KMS-11 (cell line): ENCODE measurements around the gene CHPT1.

Source experiments
- H2AFZ ChIP-seq: fragments of 200-600 bp; sonication (generic); 2 replicates; pipeline ENCODE4 v1.6.1; 2016; ENCODE audit warnings: antibody characterized with exemption, mixed run types, low read depth
- H3K27ac ChIP-seq: fragments of 200-600 bp; sonication (generic); 2 replicates; pipeline ENCODE4 v1.6.1; 2016; ENCODE audit warnings: mild to moderate bottlenecking, mixed run types
- H3K27me3 ChIP-seq: fragments of 200-600 bp; sonication (generic); 2 replicates; pipeline ENCODE4 v1.6.1; 2017; ENCODE audit warnings: mild to moderate bottlenecking, low read depth, mixed run types, moderate library complexity; ENCODE audit not compliant: insufficient read depth
- H3K36me3 ChIP-seq: fragments of 200-600 bp; sonication (generic); 2 replicates; pipeline ENCODE4 v1.6.1; 2017; ENCODE audit warnings: mild to moderate bottlenecking, mixed run types; ENCODE audit not compliant: insufficient read depth
- H3K4me1 ChIP-seq: fragments of 200-600 bp; sonication (generic); 2 replicates; pipeline ENCODE4 v1.6.1; 2016; ENCODE audit warnings: mild to moderate bottlenecking, low read depth, mixed run types; ENCODE audit not compliant: poor library complexity, severe bottlenecking
- H3K4me2 ChIP-seq: fragments of 200-600 bp; sonication (generic); 2 replicates; pipeline ENCODE4 v1.7.0; 2016; ENCODE audit warnings: mild to moderate bottlenecking, mixed run types
- H3K4me3 ChIP-seq: fragments of 200-600 bp; sonication (generic); IDR thresholded peaks from 2 replicates; pipeline ENCODE4 v1.6.1; 2017; ENCODE audit warnings: low read depth, low read length, mixed read lengths; ENCODE audit not compliant: insufficient read depth
- H3K79me2 ChIP-seq: fragments of 200-600 bp; sonication (generic); 2 replicates; pipeline ENCODE4 v1.6.1; 2016; ENCODE audit warnings: low read depth, mixed run types; ENCODE audit not compliant: insufficient read depth
- H3K9ac ChIP-seq: fragments of 200-600 bp; sonication (generic); 2 replicates; pipeline ENCODE4 v1.6.1; 2016; ENCODE audit warnings: mild to moderate bottlenecking, mixed run types
- H4K20me1 ChIP-seq: fragments of 200-600 bp; sonication (generic); 2 replicates; pipeline ENCODE4 v1.6.1; 2016; ENCODE audit warnings: mild to moderate bottlenecking, mixed run types; ENCODE audit not compliant: insufficient read depth
- CTCF ChIP-seq: fragments of 200-600 bp; sonication (generic); conservative IDR thresholded peaks from 2 replicates; pipeline ENCODE4 v1.6.1; 2017; ENCODE audit warnings: low read depth, mild to moderate bottlenecking, antibody characterized with exemption, low read length, moderate library complexity, mixed read lengths

CHPT1 gene

GRCh38 chr12:101663298-101663697 is 34.1 kb upstream of the CHPT1 start:
- no peak overlapping the region for H3K4me3 ChIP-seq
- H3K4me2 ChIP-seq, result no peak overlapping the region
- H3K79me2 ChIP-seq, result no peaks in the 10 kb centered on the region
- no peaks in the 10 kb centered on the region for H3K27me3 ChIP-seq
- H2AFZ ChIP-seq, result no peak overlapping the region
- no peak overlapping the region for H3K9ac ChIP-seq
- no peaks in the 10 kb centered on the region for H3K36me3 ChIP-seq
- H3K27ac ChIP-seq, result no peak overlapping the region
- TF ChIP-seq CTCF, result no peak
- no peaks in the 10 kb centered on the region for H3K4me1 ChIP-seq
- H4K20me1 ChIP-seq, result no peaks in the 10 kb centered on the region

GRCh38 chr12:101664992-101665391 is 32.4 kb upstream of the CHPT1 start:
- Histone ChIP-seq H3K27ac (no peak overlapping the region), H4K20me1 (no peaks in the 10 kb centered on the region), H3K36me3 (no peaks in the 10 kb centered on the region), H3K27me3 (no peaks in the 10 kb centered on the region), H3K9ac (no peak overlapping the region), H3K4me2 (no peak overlapping the region), H3K4me1 (no peaks in the 10 kb centered on the region), H2AFZ (no peak overlapping the region), H3K79me2 (no peaks in the 10 kb centered on the region), H3K4me3 (no peak overlapping the region)
- no peak for TF ChIP-seq CTCF

- H4K20me1 ChIP-seq, result no peaks in the 10 kb centered on the region
- H3K36me3 ChIP-seq, result no peaks in the 10 kb centered on the region
- H3K4me3 ChIP-seq, result no peak overlapping the region
- no peak overlapping the region for H2AFZ ChIP-seq
- H3K4me1 ChIP-seq, result no peaks in the 10 kb centered on the region
- no peak overlapping the region for H3K27ac ChIP-seq
- no peak for TF ChIP-seq CTCF
- H3K4me2 ChIP-seq, result no peak overlapping the region
- H3K27me3 ChIP-seq, result no peaks in the 10 kb centered on the region
- no peaks in the 10 kb centered on the region for H3K79me2 ChIP-seq
- H3K9ac ChIP-seq, result no peak overlapping the region
These were observed 31.2 kb upstream of the CHPT1 start for GRCh38 chr12:101666052-101666728.

GRCh38 chr12:101667591-101667990 is 29.8 kb upstream of the CHPT1 start:
- Histone ChIP-seq H3K4me2 (no peak overlapping the region), H2AFZ (no peak overlapping the region), H3K36me3 (no peaks in the 10 kb centered on the region), H3K4me3 (no peak overlapping the region), H4K20me1 (no peaks in the 10 kb centered on the region), H3K4me1 (no peaks in the 10 kb centered on the region), H3K79me2 (no peaks in the 10 kb centered on the region), H3K9ac (no peak overlapping the region), H3K27me3 (no peaks in the 10 kb centered on the region), H3K27ac (no peak overlapping the region)
- TF ChIP-seq CTCF, result no peak
